PC-9 (cell line): ENCODE data around the gene ENTR1. TPM values are rescaled to one million over a fixed set of nuclear protein-coding genes. Genes with fewer than 3 reads are reported as not detected.

Experiments used
- BruUV-seq: library from RNA; stranded (reverse); fragments of 400-500 nt; replicated peaks from 2 replicates; lab custom pipeline; 2021; lab: Mats Ljungman, UMichigan
- CTCF ChIA-PET: fragments of 300-600 bp; sonication (Branson Sonifier 250); formaldehyde crosslinking; loops from one replicate; lab custom pipeline; 2022; ENCODE audit warnings: antibody characterized with exemption; lab: Charles Lee
- POLR2A ChIA-PET: fragments of 300-600 bp; sonication (Branson Sonifier 250); formaldehyde crosslinking; loops from one replicate; lab custom pipeline; 2022; ENCODE audit warnings: antibody characterized with exemption; ENCODE audit not compliant: unreplicated experiment; lab: Charles Lee
- DNase-seq, 2 experiments: peaks; one replicate each; pipeline versions ENCODE4 v3.0.0 to v3.0.0-alpha.2; 2015 to 2022; ENCODE audit warnings: mixed read lengths in 1 of 2
- H2AFZ ChIP-seq: fragments of 200-600 bp; sonication (generic); 2 replicates; pipeline ENCODE4 v1.8.1; 2017; ENCODE audit warnings: antibody characterized with exemption
- H3F3A ChIP-seq: fragments of 200-600 bp; sonication (generic); 2 replicates; pipeline ENCODE4 v1.8.1; 2017; ENCODE audit warnings: antibody characterized with exemption, mild to moderate bottlenecking, low read depth; ENCODE audit not compliant: insufficient read depth
- H3K27ac ChIP-seq: fragments of 200-600 bp; sonication (generic); 2 replicates; pipeline ENCODE4 v1.6.1; 2016; ENCODE audit warnings: mixed run types
- H3K27me3 ChIP-seq: fragments of 200-600 bp; sonication (generic); 2 replicates; pipeline ENCODE4 v1.6.1; 2016; ENCODE audit warnings: low read depth, mixed run types; ENCODE audit not compliant: insufficient read depth
- H3K36me3 ChIP-seq: fragments of 200-600 bp; sonication (generic); 2 replicates; pipeline ENCODE4 v1.6.1; 2016; ENCODE audit warnings: low read depth, mixed run types
- H3K4me1 ChIP-seq: fragments of 200-600 bp; sonication (generic); replicated peaks from 2 replicates; pipeline ENCODE4 v1.6.1; 2016; ENCODE audit warnings: mixed run types; ENCODE audit not compliant: insufficient read depth
- H3K4me2 ChIP-seq: fragments of 200-600 bp; sonication (generic); 2 replicates; pipeline ENCODE4 v1.6.1; 2017; ENCODE audit warnings: mixed run types
- H3K4me3 ChIP-seq: fragments of 200-600 bp; sonication (generic); 2 replicates; pipeline ENCODE4 v1.6.1; 2016; ENCODE audit warnings: mixed run types
- H3K79me2 ChIP-seq: fragments of 200-600 bp; sonication (generic); 2 replicates; pipeline ENCODE4 v1.6.1; 2017; ENCODE audit warnings: low read depth, mixed run types
- H3K9me2 ChIP-seq: fragments of 200-600 bp; sonication (generic); 2 replicates; pipeline ENCODE4 v1.8.1; 2017; ENCODE audit warnings: mild to moderate bottlenecking; ENCODE audit not compliant: insufficient read depth
- H3K9me3 ChIP-seq: fragments of 200-600 bp; sonication (generic); 2 replicates; pipeline ENCODE4 v1.8.1; 2016; ENCODE audit warnings: low read depth; ENCODE audit not compliant: insufficient read depth
- H4K20me1 ChIP-seq: fragments of 200-600 bp; sonication (generic); 2 replicates; pipeline ENCODE4 v1.8.1; 2017; ENCODE audit not compliant: insufficient read depth
- CTCF ChIP-seq: fragments of 200-600 bp; sonication (generic); conservative IDR thresholded peaks from 2 replicates; pipeline ENCODE4 v1.6.1; 2017; ENCODE audit warnings: mixed run types, antibody characterized with exemption, mild to moderate bottlenecking, moderate library complexity
- EZH2 ChIP-seq: fragments of 200-600 bp; sonication (generic); IDR thresholded peaks from 2 replicates; pipeline ENCODE4 v1.8.0; 2017; ENCODE audit warnings: antibody characterized with exemption, low read depth
- intact Hi-C: fragments of 100-400 bp; cut with micrococcal nuclease; formaldehyde crosslinking; loops from one replicate; pipeline ENCODE4 v1.10.0; 2022; ENCODE audit not compliant: unreplicated experiment
- total RNA-seq: library from RNA; stranded (reverse); gene quantifications from 2 replicates; pipeline ENCODE4 v1.2.3, GENCODE V29; 2021

The ENTR1 gene
- total RNA-seq, 1 experiment from 2014 or later: 67.9 TPM

- no peak overlapping the region for H2AFZ ChIP-seq
- H3K79me2 ChIP-seq: peaks cover 9% of the 10 kb centered on the region
- no peak overlapping the region for H3K4me2 ChIP-seq
- peaks cover 4% of the 10 kb centered on the region for H4K20me1 ChIP-seq
- no peak for DNase-seq
- H3K9me2 ChIP-seq: no peaks in the 10 kb centered on the region
- ChIA-PET POLR2A (no interaction called here), CTCF (interaction anchor here (0.6 kb wide), 1 partner anchor 32 kb away, joined by 3 read pairs; no protein-coding TSS in a partner anchor)
- BruUV-seq: no TSS peak
- H3K4me1 ChIP-seq: peaks cover 2% of the 10 kb centered on the region
- no peaks in the 10 kb centered on the region for H3K9me3 ChIP-seq
- no peaks in the 10 kb centered on the region for H3K27me3 ChIP-seq
- H3F3A ChIP-seq: no peaks in the 10 kb centered on the region
- TF ChIP-seq CTCF (no peak), EZH2 (no peak)
- H3K36me3 ChIP-seq: peaks cover 13% of the 10 kb centered on the region; the same call in 1 of the 2 replicates
- H3K27ac ChIP-seq: no peak overlapping the region
- intact Hi-C loops: no loop called here
- no peak overlapping the region for H3K4me3 ChIP-seq
Measured at GRCh38 chr9:136393531-136393930, 16.9 kb downstream of the ENTR1 start.

GRCh38 chr9:136392538-136393449, 17.6 kb downstream of the ENTR1 start:
- BruUV-seq: no TSS peak
- DNase-seq: no peak
- no peaks in the 10 kb centered on the region for H3F3A ChIP-seq
- ChIA-PET CTCF (no interaction called here), POLR2A (interaction anchor here (0.6 kb wide), 1 partner anchor 30 kb away, joined by 6 read pairs; no protein-coding TSS in a partner anchor)
- TF ChIP-seq CTCF (no peak), EZH2 (no peak)
- no peaks in the 10 kb centered on the region for H3K9me3 ChIP-seq
- H3K4me3 ChIP-seq: no peak overlapping the region
- no peaks in the 10 kb centered on the region for H3K27me3 ChIP-seq
- peaks cover 13% of the 10 kb centered on the region; the same call in 1 of the 2 replicates for H3K36me3 ChIP-seq
- no peak overlapping the region for H3K27ac ChIP-seq
- no peaks in the 10 kb centered on the region for H3K4me1 ChIP-seq
- H2AFZ ChIP-seq: no peak overlapping the region
- H4K20me1 ChIP-seq: no peaks in the 10 kb centered on the region
- intact Hi-C loops: no loop called here
- peaks cover 2% of the 10 kb centered on the region; the same call in 1 of the 2 replicates for H3K79me2 ChIP-seq
- H3K9me2 ChIP-seq: no peaks in the 10 kb centered on the region
- H3K4me2 ChIP-seq: no peak overlapping the region

- ChIA-PET POLR2A (interaction anchor here (0.6 kb wide), 1 partner anchor 29 kb away, joined by 6 read pairs; no protein-coding TSS in a partner anchor), CTCF (no interaction called here)
- no peaks in the 10 kb centered on the region for H3F3A ChIP-seq
- H3K4me2 ChIP-seq: no peak overlapping the region
- H3K9me3 ChIP-seq: no peaks in the 10 kb centered on the region
- no peak for TF ChIP-seq CTCF
- no peak for TF ChIP-seq EZH2
- H3K4me3 ChIP-seq: no peak overlapping the region
- intact Hi-C loops: no loop called here
- H3K4me1 ChIP-seq: no peaks in the 10 kb centered on the region
- H3K27ac ChIP-seq: no peak overlapping the region
- peaks cover 13% of the 10 kb centered on the region; the same call in 1 of the 2 replicates for H3K36me3 ChIP-seq
- H2AFZ ChIP-seq: no peak overlapping the region
- no peaks in the 10 kb centered on the region for H4K20me1 ChIP-seq
- H3K9me2 ChIP-seq: no peaks in the 10 kb centered on the region
- BruUV-seq: no TSS peak
- no peak for DNase-seq
- no peaks in the 10 kb centered on the region for H3K27me3 ChIP-seq
- no peaks in the 10 kb centered on the region for H3K79me2 ChIP-seq
Measured at GRCh38 chr9:136391737-136392537, 18.5 kb downstream of the ENTR1 start.
